Skeletal muscle tissue (tissue), 4 donors: ENCODE results near the gene APBA1. TPM values are rescaled to one million over a fixed set of nuclear protein-coding genes. Genes with fewer than 3 reads are reported as not detected.

ENCODE experiments used
- H3K27ac ChIP-seq: one replicate; pipeline ENCODE4 v1.7.0; 2013; ENCODE audit warnings: mild to moderate bottlenecking, low read depth, low read length, inconsistent platforms
- H3K27me3 ChIP-seq, 3 donors: one replicate each; pipeline ENCODE4 v1.7.0; 2013; ENCODE audit warnings: low read length in 3 of 3; ENCODE audit not compliant: control insufficient read depth in 3 of 3, insufficient read depth in 3 of 3
- H3K36me3 ChIP-seq, 3 donors: one replicate each; pipeline ENCODE4 v1.7.0; 2013; ENCODE audit warnings: low read length in 3 of 3; ENCODE audit not compliant: control insufficient read depth in 3 of 3, insufficient read depth in 3 of 3
- H3K4me1 ChIP-seq, 3 donors: one replicate each; pipeline ENCODE4 v1.7.0; 2013; ENCODE audit warnings: low read length in 3 of 3, mild to moderate bottlenecking in 3 of 3; ENCODE audit not compliant: control insufficient read depth in 3 of 3, insufficient read depth in 3 of 3
- H3K4me3 ChIP-seq, 3 donors: one replicate each; pipeline ENCODE4 v1.7.0; 2013; ENCODE audit warnings: low read length in 3 of 3
- H3K9ac ChIP-seq, 3 donors: one replicate each; pipeline ENCODE4 v1.7.0; 2013; ENCODE audit warnings: low read length in 3 of 3, mild to moderate bottlenecking in 3 of 3, moderate library complexity in 2 of 3, low read depth in 1 of 3
- H3K9me3 ChIP-seq, 3 donors: one replicate each; pipeline ENCODE4 v1.7.0; 2013; ENCODE audit warnings: low read length in 3 of 3; ENCODE audit not compliant: control insufficient read depth in 3 of 3
- total RNA-seq: library from RNA; depleted of rRNA; stranded (reverse); fragments of >200 nt; gene quantifications from one replicate; pipeline ENCODE4 v1.2.3, GENCODE V29; 2014
- donor health status: Osteomylitis.

The APBA1 gene
- total RNA-seq, 1 donor from 2014 or later = 2.6 TPM

DNA sequence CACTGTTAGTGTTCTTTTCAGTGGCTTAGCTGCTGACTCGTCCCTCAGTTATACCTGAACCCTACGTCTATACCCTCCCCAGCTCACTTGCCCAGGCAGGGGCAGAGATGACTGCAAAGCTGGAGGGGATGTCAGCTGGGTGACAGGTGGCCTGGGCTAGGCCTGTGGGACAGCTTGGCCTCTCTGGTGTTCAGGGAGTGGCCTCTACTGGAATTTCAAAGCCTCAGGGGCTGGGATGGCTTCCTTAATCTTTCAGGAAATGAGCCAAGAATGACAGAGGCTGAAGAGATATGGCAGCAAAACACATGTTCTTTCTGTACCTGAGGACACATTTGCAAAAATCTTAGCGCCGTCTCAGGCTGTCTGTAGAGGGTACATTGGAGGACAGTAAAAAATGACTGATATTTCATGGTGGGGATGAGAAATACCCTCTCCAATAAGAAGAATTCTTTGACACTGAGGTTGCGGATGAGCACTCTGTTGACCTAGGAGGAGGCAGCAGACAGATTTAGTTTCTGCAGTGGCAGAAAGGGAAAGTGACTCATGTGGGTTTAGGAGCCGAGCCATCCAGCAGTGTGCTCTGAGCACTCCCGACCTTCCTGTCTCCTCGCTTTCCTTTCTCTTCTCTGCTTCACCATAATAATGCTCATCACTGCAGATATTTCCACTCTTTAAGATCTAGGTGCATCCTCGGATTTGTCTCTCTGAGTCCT lies 292.7 kb downstream of the APBA1 start:
- Histone ChIP-seq H3K27ac (peak overlapping the region; percentile 93), H3K27me3 (no peaks in the 10 kb centered on the region), H3K4me3 (peak overlapping the region; percentile 6 to 52 (median 49)), H3K4me1 (peaks cover 42 to 69% (median 52%) of the 10 kb centered on the region in 3 donors), H3K9ac (peak overlapping the region; percentile 34 to 74 (median 60)), H3K36me3 (peaks cover 8 to 10% (median 9%) of the 10 kb centered on the region in 3 donors), H3K9me3 (no peaks in the 10 kb centered on the region)

DNA sequence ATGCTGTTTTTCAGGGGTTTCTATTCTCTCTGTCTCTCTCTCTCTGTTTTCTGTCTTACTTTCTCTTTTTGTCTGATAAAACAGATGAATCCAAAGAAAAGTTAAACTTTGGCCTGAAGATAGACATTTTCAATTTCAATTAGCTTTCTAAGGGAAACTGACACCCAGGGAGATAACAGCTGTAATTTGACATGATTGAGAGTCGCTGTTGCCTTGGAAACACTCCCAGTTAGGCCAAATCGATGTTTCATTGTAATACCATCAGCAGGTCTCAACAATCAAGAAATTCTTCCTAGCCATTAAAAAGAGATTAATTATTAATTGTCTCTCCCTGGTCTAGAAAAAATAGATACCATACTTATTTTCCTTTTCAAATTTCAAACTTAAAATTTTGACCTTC lies 294.2 kb downstream of the APBA1 start:
- H3K27ac ChIP-seq = peak overlapping the region; percentile 93
- no peak overlapping the region for H3K9ac ChIP-seq
- H3K27me3 ChIP-seq = no peaks in the 10 kb centered on the region
- H3K4me1 ChIP-seq = peaks cover 42 to 66% (median 52%) of the 10 kb centered on the region in 3 donors
- no peaks in the 10 kb centered on the region for H3K9me3 ChIP-seq
- no peak overlapping the region for H3K4me3 ChIP-seq
- H3K36me3 ChIP-seq = peaks cover 4 to 9% (median 5%) of the 10 kb centered on the region in 3 donors

Other genes starting within 250 kb of the APBA1 start
- gene PTAR1, start 87.6 kb upstream of the APBA1 start, total RNA-seq = 45.9 TPM
- gene CFAP95, start 148.4 kb upstream of the APBA1 start, total RNA-seq = not detected